ENCODE measurements around the gene ATXN1. TPM values are rescaled to one million over a fixed set of nuclear protein-coding genes. Genes with fewer than 3 reads are reported as not detected.

The ATXN1 gene
- total and polyA plus RNA-seq, 2 experiments from 2014 or later: 4.8 to 9.1 TPM

DNA sequence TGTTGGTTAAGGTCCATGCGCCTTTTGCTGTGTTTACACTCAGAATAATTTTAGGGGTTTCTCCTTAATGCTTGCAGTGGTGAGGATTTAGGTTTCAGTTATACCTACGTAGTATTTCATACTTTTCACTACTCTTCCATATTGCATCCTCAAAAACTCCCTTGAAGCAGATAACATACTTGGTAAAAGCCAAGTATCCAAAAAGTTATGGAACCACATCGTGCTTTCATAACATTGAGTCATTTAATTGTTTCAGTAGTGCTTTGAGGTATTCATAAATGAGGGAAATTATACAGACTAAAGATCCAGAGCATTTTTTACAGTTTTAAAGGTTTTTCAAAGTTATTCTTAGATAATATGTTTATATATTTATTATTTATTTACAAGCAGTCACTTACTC, 4.0 kb upstream of the ATXN1 start (continued):
- no peak for TF ChIP-seq ETS1 (IDR thresholded peaks at IDR 0.05)
- no peak for TF ChIP-seq EZH2phosphoT487 (IDR thresholded peaks at IDR 0.05; ENCODE audit: unreplicated experiment)
- no peak for TF ChIP-seq CREB1 (CRISPR knock-in tag; IDR thresholded peaks at IDR 0.05; ENCODE audit: low read depth)
- TF ChIP-seq JUNB (IDR thresholded peaks at IDR 0.05; ENCODE audit: unreplicated experiment): no peak
- no peak for TF ChIP-seq POLR2AphosphoS5 (IDR thresholded peaks at IDR 0.05; ENCODE audit: low read depth)
- TF ChIP-seq ZNF331 (CRISPR knock-in tag; IDR thresholded peaks at IDR 0.05; ENCODE audit: low read depth): no peak
- no peak for TF ChIP-seq NANOG (IDR thresholded peaks at IDR 0.05; ENCODE audit: borderline replicate concordance)

- H2AFZ ChIP-seq: no peak overlapping the region
- Mint-ChIP-seq H3K4me3 (no peak overlapping the region), H3K4me1 (peaks cover 18% of the 10 kb centered on the region), H3K27ac (no peak overlapping the region), H3K9me3 (no peaks in the 10 kb centered on the region), H3K36me3 (ENCODE audit: low read depth) (no peaks in the 10 kb centered on the region), H3K27me3 (ENCODE audit: insufficient read depth, low read depth, poor library complexity) (peaks cover 12% of the 10 kb centered on the region)
- peaks cover 3% of the 10 kb centered on the region; the same call in 1 of the 2 replicates for H3K4me1 ChIP-seq (ENCODE audit: insufficient read depth)
- no peaks in the 10 kb centered on the region for H3K36me3 ChIP-seq (ENCODE audit: insufficient read depth)
- H3K27ac ChIP-seq (ENCODE audit: low read depth): no peak overlapping the region
- no peaks in the 10 kb centered on the region for H3F3A ChIP-seq (replicated peaks; ENCODE audit: low read depth)
- no peaks in the 10 kb centered on the region for H3K9me2 ChIP-seq (ENCODE audit: insufficient read depth)
- H3K4me2 ChIP-seq: no peak overlapping the region
- no peak overlapping the region for H3K4me3 ChIP-seq
- H3K27me3 ChIP-seq (ENCODE audit: insufficient read depth): peaks cover 10% of the 10 kb centered on the region
- DNase-seq (ENCODE audit: low spot score) (peak; percentile 44), ATAC-seq (no peak)
- TF ChIP-seq JUNB (IDR thresholded peaks at IDR 0.05; ENCODE audit: unreplicated experiment): no peak
- peak; percentile 40 to 47 for TF ChIP-seq CTCF (conservative IDR thresholded peaks at IDR 0.05; ENCODE audit: low read depth in 2 of 2)
- H4K20me1 ChIP-seq (replicated peaks; ENCODE audit: insufficient read depth): no peaks in the 10 kb centered on the region
- H3K79me2 ChIP-seq (replicated peaks; ENCODE audit: insufficient read depth): no peaks in the 10 kb centered on the region
Observed at GRCh38 chr6:16764188-16764950, 3.1 kb upstream of the ATXN1 start.

- Histone ChIP-seq H3F3A (replicated peaks; ENCODE audit: low read depth) (no peaks in the 10 kb centered on the region), H3K4me2 (peak overlapping the region; percentile 83), H3K9me2 (ENCODE audit: insufficient read depth) (no peaks in the 10 kb centered on the region), H2AFZ (peak overlapping the region; percentile 85), H3K4me3 (peak overlapping the region; percentile 68), H3K4me1 (ENCODE audit: insufficient read depth) (peaks cover 8% of the 10 kb centered on the region), H3K27me3 (ENCODE audit: insufficient read depth) (peaks cover 16% of the 10 kb centered on the region), H3K79me2 (replicated peaks; ENCODE audit: insufficient read depth) (no peaks in the 10 kb centered on the region), H3K36me3 (ENCODE audit: insufficient read depth) (no peaks in the 10 kb centered on the region), H4K20me1 (replicated peaks; ENCODE audit: insufficient read depth) (no peaks in the 10 kb centered on the region), H3K27ac (ENCODE audit: low read depth) (no peak overlapping the region)
- peaks cover 24% of the 10 kb centered on the region for H3K4me1 Mint-ChIP-seq
- peak; percentile 81 for DNase-seq (ENCODE audit: low spot score)
- H3K27me3 Mint-ChIP-seq (ENCODE audit: insufficient read depth, low read depth, poor library complexity): peaks cover 24% of the 10 kb centered on the region
- H3K27ac Mint-ChIP-seq: no peak overlapping the region
- ATAC-seq: peak; percentile 5
- no peaks in the 10 kb centered on the region for H3K9me3 Mint-ChIP-seq
- H3K36me3 Mint-ChIP-seq (ENCODE audit: low read depth): no peaks in the 10 kb centered on the region
- peak overlapping the region; percentile 89 for H3K4me3 Mint-ChIP-seq
- TF ChIP-seq POLR2AphosphoS5 (IDR thresholded peaks at IDR 0.05; ENCODE audit: low read depth) (no peak), EZH2phosphoT487 (IDR thresholded peaks at IDR 0.05; ENCODE audit: unreplicated experiment) (no peak), CTCF (conservative IDR thresholded peaks at IDR 0.05; ENCODE audit: low read depth in 2 of 2) (peak; percentile 75 to 79)
Observed at GRCh38 chr6:16762550-16763477, 1.6 kb upstream of the ATXN1 start.

Measured in GM23338 (cell line).